Measurements from ENCODE around the gene SKA1. TPM values are rescaled to one million over a fixed set of nuclear protein-coding genes. Genes with fewer than 3 reads are reported as not detected.

Gene SKA1
- total RNA-seq, 4 donors from 2014 or later, result 1.5 to 11.2 (median 3.8) TPM

DNA sequence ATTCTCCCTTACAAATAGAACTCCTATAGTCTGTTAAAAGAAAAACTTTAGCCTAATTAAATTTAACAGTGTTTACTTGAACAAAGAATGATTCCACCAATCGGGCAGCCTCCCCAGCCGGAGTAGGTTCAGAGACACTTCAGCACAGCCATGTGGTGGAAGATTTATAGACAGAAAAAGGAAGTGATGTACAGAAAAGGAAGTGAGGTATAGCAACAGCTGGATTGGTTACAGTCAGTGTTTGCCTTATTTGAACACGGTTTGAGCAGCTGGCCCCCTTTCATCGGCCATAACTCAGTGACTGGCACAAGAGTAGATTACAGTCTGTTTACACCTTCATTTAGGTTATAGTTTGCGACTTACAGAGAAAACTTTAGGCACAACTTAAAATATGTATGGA lies 2.1 kb upstream of the SKA1 start:
- 71 to 85% methylated on average over 5 of the region's 5 CpGs for WGBS, 2 donors
- Histone ChIP-seq H3K4me3 (no peak overlapping the region), H3K27ac (no peak overlapping the region), H3K36me3 (no peaks in the 10 kb centered on the region), H3K27me3 (peaks cover 0 to 12% (median 2%) of the 10 kb centered on the region in 4 donors), H3K9me3 (peaks cover 0 to 13% (median 9%) of the 10 kb centered on the region in 3 donors), H3K4me1 (peaks cover 5 to 25% (median 9%) of the 10 kb centered on the region in 3 donors)
- DNase-seq, result no peak
- TF ChIP-seq, protein P1, sequence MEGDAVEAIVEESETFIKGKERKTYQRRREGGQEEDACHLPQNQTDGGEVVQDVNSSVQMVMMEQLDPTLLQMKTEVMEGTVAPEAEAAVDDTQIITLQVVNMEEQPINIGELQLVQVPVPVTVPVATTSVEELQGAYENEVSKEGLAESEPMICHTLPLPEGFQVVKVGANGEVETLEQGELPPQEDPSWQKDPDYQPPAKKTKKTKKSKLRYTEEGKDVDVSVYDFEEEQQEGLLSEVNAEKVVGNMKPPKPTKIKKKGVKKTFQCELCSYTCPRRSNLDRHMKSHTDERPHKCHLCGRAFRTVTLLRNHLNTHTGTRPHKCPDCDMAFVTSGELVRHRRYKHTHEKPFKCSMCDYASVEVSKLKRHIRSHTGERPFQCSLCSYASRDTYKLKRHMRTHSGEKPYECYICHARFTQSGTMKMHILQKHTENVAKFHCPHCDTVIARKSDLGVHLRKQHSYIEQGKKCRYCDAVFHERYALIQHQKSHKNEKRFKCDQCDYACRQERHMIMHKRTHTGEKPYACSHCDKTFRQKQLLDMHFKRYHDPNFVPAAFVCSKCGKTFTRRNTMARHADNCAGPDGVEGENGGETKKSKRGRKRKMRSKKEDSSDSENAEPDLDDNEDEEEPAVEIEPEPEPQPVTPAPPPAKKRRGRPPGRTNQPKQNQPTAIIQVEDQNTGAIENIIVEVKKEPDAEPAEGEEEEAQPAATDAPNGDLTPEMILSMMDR (IDR thresholded peaks at IDR 0.05), result no peak
- TF ChIP-seq POLR2A (IDR thresholded peaks at IDR 0.05), result no peak
- intact Hi-C loops (cut with DNase I), result no loop called here

DNA sequence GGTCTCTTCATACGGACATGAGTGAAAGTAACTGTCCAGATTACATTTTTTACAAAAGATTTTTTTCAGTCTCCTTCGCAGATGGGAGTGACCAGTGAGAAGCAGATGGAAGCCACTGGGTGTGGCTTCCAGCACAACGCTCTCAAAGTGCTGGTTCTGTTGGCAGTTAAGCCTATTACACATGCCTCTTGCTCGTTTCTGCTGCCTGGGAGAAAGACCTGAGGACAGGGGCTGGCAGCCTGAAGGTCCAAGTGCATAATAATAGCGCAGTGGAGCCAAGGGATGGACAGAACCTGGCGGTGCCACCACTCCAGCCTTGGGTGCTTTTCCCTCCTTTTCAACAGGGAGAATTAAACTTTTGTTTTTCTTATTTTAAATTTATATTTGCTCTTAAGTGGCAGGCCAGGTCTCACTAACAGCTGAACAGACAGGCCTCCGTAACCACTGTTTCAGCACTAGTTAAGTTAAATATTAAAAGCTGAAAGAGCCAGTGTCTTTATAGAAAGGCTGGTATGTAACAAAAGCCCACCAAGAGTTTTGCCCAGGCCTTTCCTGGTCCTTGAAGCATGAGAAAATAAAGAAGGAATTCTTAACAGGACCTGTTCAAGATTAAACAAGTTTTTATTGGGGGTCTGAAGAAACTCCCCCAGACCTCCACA lies 1.2 kb upstream of the SKA1 start:
- Histone ChIP-seq H3K4me3 (no peak overlapping the region), H3K27ac (no peak overlapping the region), H3K27me3 (peaks cover 0 to 12% (median 2%) of the 10 kb centered on the region in 4 donors), H3K4me1 (peaks cover 5 to 25% (median 9%) of the 10 kb centered on the region in 3 donors), H3K36me3 (no peaks in the 10 kb centered on the region), H3K9me3 (peaks cover 0 to 13% (median 9%) of the 10 kb centered on the region in 3 donors)
- no peak for TF ChIP-seq POLR2A (IDR thresholded peaks at IDR 0.05)
- TF ChIP-seq, protein P1 (IDR thresholded peaks at IDR 0.05), result no peak
- 79 to 80% methylated on average over 6 to 7 of the region's 7 CpGs for WGBS, 2 donors
- intact Hi-C loops (cut with DNase I), result no loop called here
- no peak for DNase-seq

DNA sequence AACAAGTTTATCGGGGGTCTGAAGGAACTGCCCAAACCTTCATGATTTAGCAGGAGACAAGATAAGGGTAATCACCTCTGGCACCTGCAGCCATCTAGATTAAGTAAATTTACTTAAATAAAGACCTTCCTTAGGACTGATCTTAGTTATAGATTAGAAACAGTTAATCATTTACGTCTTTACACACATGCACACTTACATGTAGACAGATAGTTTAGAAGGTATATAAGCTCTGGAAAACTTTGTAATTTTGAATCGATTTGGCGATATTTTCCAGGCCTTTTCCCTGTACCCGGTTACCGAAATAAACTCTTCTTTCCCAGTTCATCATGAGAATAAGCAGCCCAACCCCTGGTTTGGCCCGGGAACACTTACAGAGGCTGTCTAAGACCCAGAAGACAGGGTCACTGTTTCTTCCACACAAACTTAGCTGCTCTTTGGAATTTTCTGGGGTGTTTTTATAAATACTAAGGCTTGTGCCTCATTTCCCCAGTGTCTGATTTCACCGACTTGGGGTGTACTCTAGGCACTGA lies 560 bp upstream of the SKA1 start:
- TF ChIP-seq POLR2A (IDR thresholded peaks at IDR 0.05), result no peak
- TF ChIP-seq, protein P1 (IDR thresholded peaks at IDR 0.05), result no peak
- H3K4me1 ChIP-seq, result peaks cover 5 to 25% (median 9%) of the 10 kb centered on the region in 3 donors
- H3K36me3 ChIP-seq, result no peaks in the 10 kb centered on the region
- peaks cover 0 to 12% (median 9%) of the 10 kb centered on the region in 3 donors for H3K9me3 ChIP-seq
- WGBS, 2 donors, result 64 to 72% methylated on average over 8 of the region's 8 CpGs
- H3K27me3 ChIP-seq, result peaks cover 0 to 12% (median 2%) of the 10 kb centered on the region in 4 donors
- H3K27ac ChIP-seq, result peak overlapping the region; percentile 75 to 85 (median 81)
- H3K4me3 ChIP-seq, result peak overlapping the region; percentile 47 to 66 (median 58)
- no peak for DNase-seq
- intact Hi-C loops (cut with DNase I), result no loop called here

DNA sequence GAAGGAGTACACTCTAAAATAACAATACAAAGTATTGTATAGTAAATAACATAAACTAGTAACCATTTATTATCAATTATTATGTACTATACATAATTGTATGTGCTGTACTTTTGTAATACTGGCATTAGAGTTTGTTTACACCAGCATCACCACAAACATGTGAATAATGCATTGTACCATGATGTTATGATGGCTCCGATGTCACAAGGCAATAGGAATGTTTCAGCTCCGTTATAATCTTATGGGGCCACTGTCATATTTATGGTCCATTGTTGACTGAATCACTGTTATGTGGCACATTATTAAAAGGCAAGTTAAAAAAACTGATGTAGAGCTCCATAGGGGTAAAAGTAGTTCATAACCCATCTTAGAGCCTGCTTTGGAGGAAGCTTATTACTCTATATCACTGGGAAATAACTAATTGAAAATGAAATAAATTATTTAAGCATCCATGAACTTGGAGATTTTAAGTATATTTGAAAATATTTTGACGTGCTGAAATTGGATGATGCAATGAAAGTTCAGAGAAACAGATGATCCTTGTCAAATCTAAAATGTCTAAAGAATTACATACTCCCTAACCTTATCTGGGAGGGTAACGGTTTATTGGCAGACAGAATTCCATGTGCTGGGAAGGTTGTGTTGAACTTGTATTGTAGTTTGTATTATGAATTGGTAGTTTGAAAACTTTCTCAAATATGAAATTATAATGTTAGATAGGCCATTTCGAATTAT lies 2.4 kb downstream of the SKA1 start:
- Histone ChIP-seq H3K4me3 (no peak overlapping the region), H3K27ac (no peak overlapping the region), H3K4me1 (peaks cover 5 to 25% (median 9%) of the 10 kb centered on the region in 3 donors), H3K27me3 (no peaks in the 10 kb centered on the region), H3K9me3 (no peaks in the 10 kb centered on the region), H3K36me3 (no peaks in the 10 kb centered on the region)
- TF ChIP-seq POLR2A (IDR thresholded peaks at IDR 0.05), result no peak
- TF ChIP-seq, protein P1 (IDR thresholded peaks at IDR 0.05), result no peak
- intact Hi-C loops (cut with DNase I), result no loop called here
- 82 to 84% methylated on average over 5 of the region's 5 CpGs for WGBS, 2 donors
- no peak for DNase-seq

DNA sequence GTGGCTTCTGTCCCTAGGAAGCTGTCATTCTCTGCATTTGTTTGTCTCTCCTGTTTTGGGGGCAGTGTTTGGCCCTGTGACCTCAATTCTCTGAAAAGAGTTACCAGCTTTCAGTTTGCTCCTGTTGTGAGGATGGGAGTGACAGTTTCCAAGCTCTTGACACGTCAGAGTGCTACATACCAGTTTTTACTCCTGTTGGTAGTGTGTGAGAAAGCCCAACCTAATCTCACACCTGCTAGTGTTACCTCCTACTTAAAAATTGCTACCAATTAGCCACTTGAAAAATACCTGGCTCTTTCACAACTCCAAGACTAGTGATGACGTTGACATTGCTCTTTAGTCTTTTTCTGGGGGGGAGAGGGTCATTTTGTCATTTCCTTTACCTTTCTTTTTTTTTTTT lies 14.1 kb downstream of the SKA1 start:
- intact Hi-C loops (cut with DNase I), result no loop called here
- WGBS, 2 donors, result 77 to 79% methylated on average over 2 of the region's 2 CpGs
- DNase-seq, result no peak
- H3K36me3 ChIP-seq, result no peaks in the 10 kb centered on the region
- no peaks in the 10 kb centered on the region for H3K27me3 ChIP-seq
- TF ChIP-seq, protein P1 (IDR thresholded peaks at IDR 0.05), result no peak
- TF ChIP-seq POLR2A (IDR thresholded peaks at IDR 0.05), result no peak
- H3K4me1 ChIP-seq, result no peaks in the 10 kb centered on the region
- H3K27ac ChIP-seq, result no peak overlapping the region
- H3K9me3 ChIP-seq, result no peaks in the 10 kb centered on the region
- H3K4me3 ChIP-seq, result no peak overlapping the region
